Neural progenitor cell (in vitro differentiated cells): Measurements from ENCODE around the gene CD80.

ENCODE experiments used
- CTCF ChIP-seq: fragments of 200-600 bp; sonication (generic); IDR thresholded peaks from 2 replicates; pipeline ENCODE4 v1.5.1; 2017; ENCODE audit warnings: antibody characterized with exemption, mild to moderate bottlenecking
- EZH2 ChIP-seq: fragments of 200-600 bp; sonication (generic); IDR thresholded peaks from 2 replicates; pipeline ENCODE4 v1.6.1; 2017; ENCODE audit warnings: antibody characterized with exemption, mild to moderate bottlenecking, moderate library complexity
- EZH2phosphoT487 ChIP-seq: fragments of 200-600 bp; sonication (generic); IDR thresholded peaks from 2 replicates; pipeline ENCODE4 v1.6.1; 2017; ENCODE audit warnings: antibody characterized with exemption

GRCh38 chr3:119557877-119558269 is 1.5 kb downstream of the CD80 start:
- TF ChIP-seq CTCF (no peak), EZH2 (no peak), EZH2phosphoT487 (no peak)
